Psoas muscle (tissue), 8 donors: ENCODE measurements around the gene PTPN18. TPM values are rescaled to one million over a fixed set of nuclear protein-coding genes. Genes with fewer than 3 reads are reported as not detected.

Source experiments
- ATAC-seq, 4 donors: fragments of 200-7000 bp; cut with Tn5 transposase; one replicate each; pipeline ENCODE4 v1.9.1; 2020; ENCODE audit warnings: moderate library complexity in 3 of 4, mild to moderate bottlenecking in 2 of 4
- DNase-seq, 2 donors: peaks; one replicate each; pipeline ENCODE4 v3.0.0-alpha.2; 2020
- H3K27ac ChIP-seq: fragments of 200-600 bp; one replicate; pipeline ENCODE4 v1.8.0; 2022
- H3K27me3 ChIP-seq, 3 donors: fragments of 200-600 bp in 1 of 3; one replicate each; pipeline versions ENCODE4 v1.6.1 to v1.8.0; 2013 to 2022; ENCODE audit warnings: low read length in 2 of 3, mild to moderate bottlenecking in 2 of 3, moderate library complexity in 1 of 3; ENCODE audit not compliant: insufficient read depth in 3 of 3
- H3K36me3 ChIP-seq, 2 donors: fragments of 200-600 bp in 1 of 2; one replicate each; pipeline versions ENCODE4 v1.6.1 to v1.8.0; 2013 to 2022; ENCODE audit warnings: low read depth in 1 of 2, mild to moderate bottlenecking in 1 of 2, moderate library complexity in 1 of 2; ENCODE audit not compliant: insufficient read depth in 1 of 2
- H3K4me1 ChIP-seq: fragments of 200-600 bp; one replicate; pipeline ENCODE4 v1.8.0; 2022
- H3K4me3 ChIP-seq: fragments of 200-600 bp; one replicate; pipeline ENCODE4 v1.8.0; 2022; ENCODE audit warnings: mild to moderate bottlenecking
- H3K9me3 ChIP-seq: fragments of 200-600 bp; one replicate; pipeline ENCODE4 v1.8.0; 2022
- WGBS, 3 donors: extraction: QIAGEN DNeasy Blood & Tissue Kit; methylation state at CpG; one replicate each; pipeline versions ENCODE4 v1.1.6 to v1.1.7; 2013; 5-methylcytosine and 5-hydroxymethylcytosine counted together
- intact Hi-C, 2 donors: fragments of 100-400 bp; cut with DNase I; formaldehyde crosslinking; loops; one replicate each; pipeline versions ENCODE4 v1.11.0 to v1.14.2; 2022
- polyA plus RNA-seq, 3 donors: library from polyadenylated mRNA; stranded (reverse); fragments of 200-250 nt; gene quantifications; one replicate each; pipeline ENCODE4 v1.2.3, GENCODE V29; 2013
- total RNA-seq, 4 donors: library from RNA; stranded (reverse); fragmentation: NEBNext Ultra II Directional in 2 of 4; extraction: Animal tissue kit (Norgen Biotek cat#: 25700) in 2 of 4; gene quantifications; one replicate each; pipeline versions ENCODE4 v1.2.1 to v1.2.4, GENCODE V29; 2021 to 2023
- TF ChIP-seq, protein P1 (sequence below): fragments of 200-600 bp; IDR thresholded peaks from one replicate; pipeline ENCODE4 v1.8.0; 2022; ENCODE audit warnings: antibody characterized with exemption
- donor health status: healthy with polysubstance abuse.
- donor health status: DM: no; HTN: no; CAD: no; lungs with moderate emphysema.
- donor health status: Bipolar disorder and iron deficiency.
- donor health status: healthy.
- donor health status: DM: yes; HTN: yes; CAD: no.
- donor health status: DM: no; HTN: no; CAD: no.
- donor health status: DM: no; HTN: no; CAD: no.
- donor health status: DM: yes; HTN: yes; CAD: no.

PTPN18 gene
- total and polyA plus RNA-seq, 7 donors: 6.0 to 10.5 (median 8.6) TPM

DNA sequence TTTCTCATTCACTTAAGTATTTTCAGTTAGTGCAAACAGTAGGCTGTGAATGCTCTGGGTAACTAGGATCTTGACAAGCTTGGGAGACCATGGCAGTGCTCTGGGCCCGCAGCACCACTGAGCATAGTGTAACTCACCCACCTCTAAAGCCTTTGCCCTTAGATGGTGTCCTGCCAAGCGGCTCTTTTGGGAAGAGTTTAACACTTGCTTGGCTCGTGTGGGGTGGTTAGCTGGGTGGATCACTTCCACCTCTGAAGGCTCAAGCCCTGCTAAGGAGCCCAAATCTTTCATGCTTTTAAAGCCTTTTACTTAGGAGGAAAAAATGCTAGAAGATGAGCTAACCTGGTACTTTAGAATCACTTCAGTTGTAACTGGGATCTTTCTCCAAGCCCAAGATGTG is 33.9 kb downstream of the PTPN18 start:
- intact Hi-C loops: no loop called here
- DNase-seq: no peak
- Histone ChIP-seq H3K4me3 (no peak overlapping the region), H3K4me1 (peaks cover 7% of the 10 kb centered on the region), H3K27me3 (no peaks in the 10 kb centered on the region), H3K9me3 (no peaks in the 10 kb centered on the region), H3K27ac (no peak overlapping the region), H3K36me3 (no peaks in the 10 kb centered on the region)
- TF ChIP-seq, protein P1, sequence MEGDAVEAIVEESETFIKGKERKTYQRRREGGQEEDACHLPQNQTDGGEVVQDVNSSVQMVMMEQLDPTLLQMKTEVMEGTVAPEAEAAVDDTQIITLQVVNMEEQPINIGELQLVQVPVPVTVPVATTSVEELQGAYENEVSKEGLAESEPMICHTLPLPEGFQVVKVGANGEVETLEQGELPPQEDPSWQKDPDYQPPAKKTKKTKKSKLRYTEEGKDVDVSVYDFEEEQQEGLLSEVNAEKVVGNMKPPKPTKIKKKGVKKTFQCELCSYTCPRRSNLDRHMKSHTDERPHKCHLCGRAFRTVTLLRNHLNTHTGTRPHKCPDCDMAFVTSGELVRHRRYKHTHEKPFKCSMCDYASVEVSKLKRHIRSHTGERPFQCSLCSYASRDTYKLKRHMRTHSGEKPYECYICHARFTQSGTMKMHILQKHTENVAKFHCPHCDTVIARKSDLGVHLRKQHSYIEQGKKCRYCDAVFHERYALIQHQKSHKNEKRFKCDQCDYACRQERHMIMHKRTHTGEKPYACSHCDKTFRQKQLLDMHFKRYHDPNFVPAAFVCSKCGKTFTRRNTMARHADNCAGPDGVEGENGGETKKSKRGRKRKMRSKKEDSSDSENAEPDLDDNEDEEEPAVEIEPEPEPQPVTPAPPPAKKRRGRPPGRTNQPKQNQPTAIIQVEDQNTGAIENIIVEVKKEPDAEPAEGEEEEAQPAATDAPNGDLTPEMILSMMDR: no peak
- no peak for ATAC-seq
- WGBS, 3 donors: 85 to 89% (median 86%) methylated on average over 3 of the region's 3 CpGs

DNA sequence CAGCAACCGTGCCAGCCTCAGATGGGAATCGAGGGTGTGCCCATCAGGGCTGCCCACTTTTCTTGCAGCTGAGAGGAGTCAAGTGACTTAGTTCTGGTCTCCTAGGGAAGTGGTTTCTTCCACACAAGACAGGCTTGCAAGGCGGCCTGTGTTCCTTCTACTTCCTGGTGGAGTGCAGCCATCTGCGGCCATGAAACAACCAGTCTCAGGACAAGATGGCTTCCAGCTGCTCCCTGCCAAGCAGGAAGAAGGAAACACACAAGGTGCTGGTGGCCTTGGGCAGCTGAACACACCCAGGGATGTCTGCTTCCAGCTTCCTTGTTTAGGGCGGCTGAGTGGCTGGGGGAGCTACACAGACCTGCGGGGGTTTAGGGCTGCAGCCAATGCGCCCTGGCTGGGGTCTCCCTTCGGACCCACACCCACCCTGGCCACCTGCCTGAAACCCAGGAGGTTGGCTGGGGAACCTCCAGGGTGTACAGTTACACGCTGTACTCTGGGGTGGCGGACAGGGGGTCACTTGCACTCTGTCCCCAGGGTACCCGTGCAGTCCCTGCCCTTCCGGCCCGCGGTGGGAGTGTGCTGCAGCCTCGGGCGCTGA is 34.7 kb downstream of the PTPN18 start:
- intact Hi-C loops: no loop called here
- H3K27me3 ChIP-seq: no peaks in the 10 kb centered on the region
- ATAC-seq (peak; percentile 17 to 28 (median 22)), DNase-seq (peak; percentile 33 to 56)
- peak overlapping the region; percentile 78 for H3K4me3 ChIP-seq
- H3K9me3 ChIP-seq: no peaks in the 10 kb centered on the region
- H3K27ac ChIP-seq: peak overlapping the region; percentile 71
- 37 to 40% (median 37%) methylated on average over 16 of the region's 16 CpGs for WGBS, 3 donors
- TF ChIP-seq, protein P1: no peak
- no peaks in the 10 kb centered on the region for H3K36me3 ChIP-seq
- peaks cover 7% of the 10 kb centered on the region for H3K4me1 ChIP-seq

DNA sequence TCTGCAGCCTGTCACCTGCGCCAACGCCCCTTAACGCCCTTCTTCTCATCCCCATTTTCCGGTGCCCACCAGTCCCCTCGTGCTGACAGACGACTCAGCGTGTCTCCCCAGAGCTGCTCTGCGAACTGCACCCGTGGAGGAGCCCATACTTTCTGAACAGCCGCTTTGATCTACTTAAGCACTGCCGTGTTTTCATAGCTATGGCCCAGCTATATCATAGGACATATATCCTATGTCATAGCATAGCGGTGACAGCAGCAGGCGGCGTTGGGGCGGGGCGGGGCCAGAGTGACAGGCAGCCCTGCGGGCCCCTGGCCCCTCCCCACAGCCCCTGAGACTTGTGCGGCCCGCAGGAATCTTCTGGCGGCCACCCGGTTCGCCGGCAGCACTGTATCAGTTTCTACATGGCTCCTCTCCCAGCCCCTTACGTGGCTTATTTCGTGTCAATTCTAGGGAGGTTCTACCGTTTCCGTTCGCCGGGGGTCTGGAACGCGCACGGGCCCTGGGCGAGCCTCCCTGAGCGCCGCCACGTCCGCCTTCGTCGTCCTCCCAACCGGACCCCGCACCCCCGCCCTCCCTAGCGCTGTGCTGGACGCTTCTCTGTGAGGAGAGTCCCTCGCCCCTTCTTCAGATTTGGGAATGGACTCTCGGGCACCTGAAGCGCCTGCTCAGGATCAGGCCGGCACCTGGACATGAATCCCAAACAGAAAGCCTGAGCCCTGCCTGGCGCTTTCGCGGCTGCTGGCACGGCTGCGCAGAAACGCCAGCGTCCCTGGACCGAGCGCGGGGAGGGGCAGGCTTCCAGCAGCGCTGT is 35.4 kb downstream of the PTPN18 start:
- whole genome bisulfite sequencing, 3 donors: 1% methylated on average over 56 to 59 of the region's 59 CpGs
- intact Hi-C loops: no loop called here
- ATAC-seq (peak; percentile 88 to 93 (median 88)), DNase-seq (peak; percentile 80 to 87)
- Histone ChIP-seq H3K27me3 (no peaks in the 10 kb centered on the region), H3K4me1 (peaks cover 7% of the 10 kb centered on the region), H3K36me3 (no peaks in the 10 kb centered on the region), H3K4me3 (peak overlapping the region; percentile 78), H3K9me3 (no peaks in the 10 kb centered on the region), H3K27ac (peak overlapping the region; percentile 71)
- TF ChIP-seq, protein P1: no peak

DNA sequence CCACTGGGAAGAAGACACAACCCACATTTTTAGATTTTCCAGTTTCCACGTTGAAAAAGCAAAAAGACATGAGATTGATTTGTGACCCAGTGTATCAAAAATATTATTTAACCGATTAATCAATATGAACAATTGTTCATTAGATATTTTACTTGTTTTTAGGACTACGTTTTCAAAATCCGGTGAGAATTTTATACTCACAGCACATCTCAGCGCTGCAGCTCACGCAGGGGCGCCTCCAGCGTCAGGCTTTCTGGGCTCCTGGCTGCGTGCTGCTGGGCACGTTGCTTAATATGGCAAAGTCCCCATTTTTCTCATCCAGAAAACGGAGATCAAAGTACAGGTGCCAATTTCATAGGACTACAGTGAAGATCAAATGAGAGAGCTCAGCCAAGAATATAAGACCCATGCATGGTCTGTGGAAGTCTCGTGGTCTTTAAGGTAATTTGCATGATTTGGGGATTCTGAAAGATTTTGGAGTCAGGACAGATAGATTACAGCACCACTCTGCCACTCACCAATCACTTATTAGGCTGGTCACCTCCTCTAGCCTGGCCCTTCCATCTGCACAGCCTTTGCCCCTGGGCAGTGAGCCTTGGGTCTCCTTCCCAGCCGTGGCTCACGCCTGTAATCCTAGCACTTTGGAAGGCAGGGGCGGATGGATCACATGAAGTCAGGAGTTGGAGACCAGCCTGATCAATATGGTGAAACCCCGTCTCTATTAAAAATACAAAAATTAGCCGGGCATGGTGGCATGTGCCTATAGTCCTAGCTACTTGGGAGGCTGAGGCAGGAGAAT is 36.2 kb downstream of the PTPN18 start:
- Histone ChIP-seq H3K4me1 (peaks cover 7% of the 10 kb centered on the region), H3K9me3 (no peaks in the 10 kb centered on the region), H3K27me3 (no peaks in the 10 kb centered on the region), H3K4me3 (peak overlapping the region; percentile 78), H3K36me3 (no peaks in the 10 kb centered on the region), H3K27ac (peak overlapping the region; percentile 71)
- 18 to 21% (median 18%) methylated on average over 17 of the region's 17 CpGs for WGBS, 3 donors
- TF ChIP-seq, protein P1: no peak
- intact Hi-C loops: no loop called here
- DNase-seq: peak in 1 of 2 donors; percentile 26
- ATAC-seq: peak in 1 of 4 donors; percentile 27
